Measurements from ENCODE around the gene ATXN3.

ATXN3 gene

GRCh38 chr14:92106143-92106926 is at the start of gene ATXN3:
TSS of gene ATXN3 (minus strand) at chr14:92106582. CDS start at chr14:92106552, 30 bp downstream.
- peak; percentile 99 for DNase-seq

GRCh38 chr14:92154283-92154942 is 48.0 kb upstream of the ATXN3 start:
- peak; percentile 28 for DNase-seq

GRCh38 chr14:92153581-92153980 is 47.2 kb upstream of the ATXN3 start:
- DNase-seq: no peak

- DNase-seq: no peak
Observed at GRCh38 chr14:92144708-92145107, 38.3 kb upstream of the ATXN3 start.

- DNase-seq: no peak
Observed at GRCh38 chr14:92143962-92144361, 37.6 kb upstream of the ATXN3 start.

GRCh38 chr14:92143309-92143708 is 36.9 kb upstream of the ATXN3 start:
- peak; percentile 13 for DNase-seq

- DNase-seq: peak; percentile 38
Observed at GRCh38 chr14:92135269-92135668, 28.9 kb upstream of the ATXN3 start.

- no peak for DNase-seq
Observed at GRCh38 chr14:92134456-92134855, 28.1 kb upstream of the ATXN3 start.

- peak; percentile 2 for DNase-seq
Observed at GRCh38 chr14:92122761-92123160, 16.4 kb upstream of the ATXN3 start.

- DNase-seq: peak; percentile 42
Observed at GRCh38 chr14:92122351-92122677, 15.9 kb upstream of the ATXN3 start.

GRCh38 chr14:92121670-92122350 is 15.4 kb upstream of the ATXN3 start, which contains the start of the genes CPSF2 and NDUFB1:
TSS of gene CPSF2 (plus strand) at chr14:92121969. CDS start at chr14:92130985, 9,016 bp downstream.
TSS of gene NDUFB1 (minus strand) at chr14:92121706. CDS start at chr14:92117637, 4,069 bp downstream.
- DNase-seq: peak; percentile 82

- DNase-seq: peak; percentile 17
Observed at GRCh38 chr14:92121207-92121669, 14.9 kb upstream of the ATXN3 start.

- no peak for DNase-seq
Observed at GRCh38 chr14:92109490-92109889, 3.1 kb upstream of the ATXN3 start.

- no peak for DNase-seq
Observed at GRCh38 chr14:92108345-92109254, 2.2 kb upstream of the ATXN3 start.

- no peak for DNase-seq
Observed at GRCh38 chr14:92105893-92106142, 564 bp downstream of the ATXN3 start.

GRCh38 chr14:92105073-92105892 is 1.1 kb downstream of the ATXN3 start:
- no peak for DNase-seq

GRCh38 chr14:92103363-92103989 is 2.9 kb downstream of the ATXN3 start:
- DNase-seq: no peak

GRCh38 chr14:92099802-92100201 is 6.6 kb downstream of the ATXN3 start:
- no peak for DNase-seq

- DNase-seq: no peak
Observed at GRCh38 chr14:92093320-92093719, 13.1 kb downstream of the ATXN3 start.

GRCh38 chr14:92088494-92088893 is 17.9 kb downstream of the ATXN3 start:
- DNase-seq: no peak

- no peak for DNase-seq
Observed at GRCh38 chr14:92074555-92074954, 31.8 kb downstream of the ATXN3 start.
